ENCODE results near the gene C2orf68. TPM values are rescaled to one million over a fixed set of nuclear protein-coding genes. Genes with fewer than 3 reads are reported as not detected.

The C2orf68 gene
- total and polyA plus RNA-seq, 2 of the 13 experiments (the other 11 are each of a cell fraction or from before 2014, with no cell fraction given) = 47.1 to 77.4 TPM

DNA sequence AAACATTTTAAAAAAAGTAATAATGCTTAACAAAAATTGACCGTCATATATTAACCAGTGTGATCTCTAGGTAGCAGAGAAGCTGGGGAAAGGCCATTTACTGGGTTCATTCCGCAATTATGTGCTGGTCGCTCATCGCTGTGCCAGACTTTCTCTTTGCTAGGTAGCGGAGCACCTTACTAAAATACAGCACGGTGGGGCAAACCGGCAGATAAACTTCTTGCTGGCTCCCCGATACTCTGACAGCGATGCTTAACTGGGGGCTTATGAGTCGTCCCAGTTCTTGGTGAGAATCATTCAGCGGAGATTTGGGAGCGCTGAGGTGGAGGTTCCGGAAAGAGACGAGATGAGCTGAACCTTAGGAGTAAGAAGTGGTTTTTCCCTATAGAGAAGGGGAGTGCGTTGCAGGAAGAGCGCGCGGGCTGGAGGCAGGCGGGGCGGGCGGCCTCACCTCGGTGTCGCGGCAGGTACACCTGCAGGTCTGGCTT, 605 bp downstream of the C2orf68 start:
- peak overlapping the region; percentile 92 to 100 (median 95) for H3K4me3 ChIP-seq (replicated peaks in 1 of 3; ENCODE audit: insufficient read depth in 1 of 3, low read depth in 2 of 3, low read length in 3 of 3)
- in situ Hi-C loops (cut with HindIII; ENCODE audit: extremely low pct_ligation_motif_present, low pct_unique_long_range_greater_than_20kb) = no loop called here
- ChIA-PET POLR2A (interaction anchor here (0.9 to 25.9 kb wide), 13 partner anchors 18 to 286 kb away, joined by 3 to 795 read pairs (median 4); partner anchors contain the start of genes ELMOD3, GGCX, MAT2A and RETSAT), CTCF (ENCODE audit: low intra/inter-chr PET ratio, low total read pairs) (no interaction called here)
- H3K27me3 ChIP-seq (ENCODE audit: control insufficient read depth in 1 of 2, insufficient read depth in 2 of 2, low read length in 2 of 2) = no peaks in the 10 kb centered on the region; a peak in 1 of 5 replicates
- intact Hi-C loops (cut with micrococcal nuclease; ENCODE audit: unreplicated experiment) = loop anchor here (5.0 kb wide), 1 partner anchor 189 kb away; no protein-coding TSS in a partner anchor
- H3K4me1 ChIP-seq (ENCODE audit: insufficient read depth, low read length) = peaks cover 74% of the 10 kb centered on the region
- peak overlapping the region; percentile 82 for H3K4me2 ChIP-seq (ENCODE audit: low read depth, low read length)
- H4K20me1 ChIP-seq (ENCODE audit: insufficient read depth, low read length) = 0 out of 2 replicates have a peak, but pooled peaks cover 3% of the 10 kb centered on the region
- peak overlapping the region; percentile 93 for H3K9ac ChIP-seq (ENCODE audit: insufficient read depth, low read depth, low read length)
- H3K79me2 ChIP-seq (ENCODE audit: insufficient read depth, low read length) = peaks cover 17% of the 10 kb centered on the region
- FAIRE-seq (no peak), DNase-seq (ENCODE audit: low spot score) (no peak), ATAC-seq (peak; percentile 31)
- H2AFZ ChIP-seq (ENCODE audit: low read length) = no peak overlapping the region
- 4% methylated on average over 24 of the region's 24 CpGs for WGBS (ENCODE audit: low lambda C conversion rate)
- TSS peak; percentile 53 for BruUV-seq (replicated peaks)
- peaks cover 9 to 23% of the 10 kb centered on the region in 2 experiments for H3K36me3 ChIP-seq (replicated peaks in 1 of 2; ENCODE audit: control insufficient read depth in 1 of 2, insufficient read depth in 2 of 2, low read length in 2 of 2)
- H3K9me3 ChIP-seq (ENCODE audit: low read length) = no peaks in the 10 kb centered on the region
- H3K27ac ChIP-seq (ENCODE audit: extremely low read length, insufficient read depth, low read length) = peak overlapping the region; percentile 58
- TF ChIP-seq, protein P1, sequence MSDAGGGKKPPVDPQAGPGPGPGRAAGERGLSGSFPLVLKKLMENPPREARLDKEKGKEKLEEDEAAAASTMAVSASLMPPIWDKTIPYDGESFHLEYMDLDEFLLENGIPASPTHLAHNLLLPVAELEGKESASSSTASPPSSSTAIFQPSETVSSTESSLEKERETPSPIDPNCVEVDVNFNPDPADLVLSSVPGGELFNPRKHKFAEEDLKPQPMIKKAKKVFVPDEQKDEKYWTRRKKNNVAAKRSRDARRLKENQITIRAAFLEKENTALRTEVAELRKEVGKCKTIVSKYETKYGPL (CRISPR knock-in tag; IDR thresholded peaks at IDR 0.05) = no peak
- TF ChIP-seq HNRNPK (IDR thresholded peaks at IDR 0.05; ENCODE audit: low read depth, low read length, poor library complexity, severe bottlenecking) = no peak
- TF ChIP-seq ZNF367 (CRISPR knock-in tag; IDR thresholded peaks at IDR 0.05; ENCODE audit: borderline replicate concordance) = no peak
- no peak for TF ChIP-seq GABPA (IDR thresholded peaks at IDR 0.05; ENCODE audit: low read depth, low read length)
- TF ChIP-seq GABPA (CRISPR knock-in tag; IDR thresholded peaks at IDR 0.05; ENCODE audit: low read depth) = 0 out of 2 replicates have a peak, but pooled peaks have one; percentile 4
- no peak for TF ChIP-seq KDM2A (CRISPR knock-in tag; IDR thresholded peaks at IDR 0.05; ENCODE audit: borderline replicate concordance, low read depth)
- TF ChIP-seq SUZ12 (IDR thresholded peaks at IDR 0.05; ENCODE audit: low read depth, low read length) = no peak
- no peak for TF ChIP-seq LCORL (IDR thresholded peaks at IDR 0.05)
- no peak for TF ChIP-seq LCORL (CRISPR knock-in tag; IDR thresholded peaks at IDR 0.05)
- peak; percentile 1; the same call in 1 of the 2 replicates for TF ChIP-seq STAG1 (CRISPR knock-in tag; IDR thresholded peaks at IDR 0.05)
- peak; percentile 23; the same call in 1 of the 2 replicates for TF ChIP-seq ZNF33A (CRISPR knock-in tag; IDR thresholded peaks at IDR 0.05; ENCODE audit: borderline replicate concordance)
- TF ChIP-seq, protein P2, sequence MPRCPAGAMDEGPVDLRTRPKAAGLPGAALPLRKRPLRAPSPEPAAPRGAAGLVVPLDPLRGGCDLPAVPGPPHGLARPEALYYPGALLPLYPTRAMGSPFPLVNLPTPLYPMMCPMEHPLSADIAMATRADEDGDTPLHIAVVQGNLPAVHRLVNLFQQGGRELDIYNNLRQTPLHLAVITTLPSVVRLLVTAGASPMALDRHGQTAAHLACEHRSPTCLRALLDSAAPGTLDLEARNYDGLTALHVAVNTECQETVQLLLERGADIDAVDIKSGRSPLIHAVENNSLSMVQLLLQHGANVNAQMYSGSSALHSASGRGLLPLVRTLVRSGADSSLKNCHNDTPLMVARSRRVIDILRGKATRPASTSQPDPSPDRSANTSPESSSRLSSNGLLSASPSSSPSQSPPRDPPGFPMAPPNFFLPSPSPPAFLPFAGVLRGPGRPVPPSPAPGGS (CRISPR knock-in tag; IDR thresholded peaks at IDR 0.05) = no peak
- TF ChIP-seq NR2F2 (IDR thresholded peaks at IDR 0.05; ENCODE audit: borderline replicate concordance, low read depth) = peak; percentile 30; the same call in 1 of the 2 replicates
- 0 out of 2 replicates have a peak, but pooled peaks have one; percentile 14 for TF ChIP-seq ZNF567 (CRISPR knock-in tag; IDR thresholded peaks at IDR 0.05; ENCODE audit: borderline replicate concordance)
- TF ChIP-seq ZNF136 (CRISPR knock-in tag; IDR thresholded peaks at IDR 0.05; ENCODE audit: low read depth) = no peak
- no peak for TF ChIP-seq HOXA3 (CRISPR knock-in tag; IDR thresholded peaks at IDR 0.05)
- TF ChIP-seq RBM22 (optimal IDR thresholded peaks at IDR 0.05; ENCODE audit: low read length) = peak; percentile 53
- TF ChIP-seq CC2D1A (CRISPR knock-in tag; IDR thresholded peaks at IDR 0.05) = peak; percentile 40; the same call in 1 of the 2 replicates
- no peak for TF ChIP-seq DPF2 (CRISPR knock-in tag; IDR thresholded peaks at IDR 0.05; ENCODE audit: borderline replicate concordance, low read depth)
- TF ChIP-seq ZNF678 (CRISPR knock-in tag; IDR thresholded peaks at IDR 0.05) = 0 out of 2 replicates have a peak, but pooled peaks have one; percentile 64
- no peak for TF ChIP-seq FOXA1 (IDR thresholded peaks at IDR 0.05)
- 0 out of 2 replicates have a peak, but pooled peaks have one; percentile 1 for TF ChIP-seq FOXA1 (CRISPR knock-in tag; IDR thresholded peaks at IDR 0.05)
- TF ChIP-seq GZF1 (CRISPR knock-in tag; IDR thresholded peaks at IDR 0.05) = 0 out of 2 replicates have a peak, but pooled peaks have one; percentile 21
- TF ChIP-seq, protein P3, sequence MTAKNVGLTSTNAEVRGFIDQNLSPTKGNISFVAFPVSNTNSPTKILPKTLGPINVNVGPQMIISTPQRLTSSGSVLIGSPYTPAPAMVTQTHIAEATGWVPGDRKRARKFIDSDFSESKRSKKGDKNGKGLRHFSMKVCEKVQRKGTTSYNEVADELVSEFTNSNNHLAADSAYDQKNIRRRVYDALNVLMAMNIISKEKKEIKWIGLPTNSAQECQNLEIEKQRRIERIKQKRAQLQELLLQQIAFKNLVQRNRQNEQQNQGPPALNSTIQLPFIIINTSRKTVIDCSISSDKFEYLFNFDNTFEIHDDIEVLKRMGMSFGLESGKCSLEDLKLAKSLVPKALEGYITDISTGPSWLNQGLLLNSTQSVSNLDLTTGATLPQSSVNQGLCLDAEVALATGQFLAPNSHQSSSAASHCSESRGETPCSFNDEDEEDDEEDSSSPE (CRISPR knock-in tag; IDR thresholded peaks at IDR 0.05) = no peak
